HK-2 (cell line): ENCODE results near the gene HCFC1.
A peak's percentile ranks its signal among the peaks of the same experiment; 100 is the strongest.

ENCODE experiments used
- DNase-seq: peaks from one replicate; pipeline ENCODE4 v3.0.0-alpha.2; 2018; ENCODE audit not compliant: unreplicated experiment

The HCFC1 gene

GRCh38 chrX:153974003-153974725 is 2.5 kb upstream of the HCFC1 start:
- DNase-seq = no peak

GRCh38 chrX:153973127-153974002 is 1.7 kb upstream of the HCFC1 start:
- DNase-seq = no peak

DNA sequence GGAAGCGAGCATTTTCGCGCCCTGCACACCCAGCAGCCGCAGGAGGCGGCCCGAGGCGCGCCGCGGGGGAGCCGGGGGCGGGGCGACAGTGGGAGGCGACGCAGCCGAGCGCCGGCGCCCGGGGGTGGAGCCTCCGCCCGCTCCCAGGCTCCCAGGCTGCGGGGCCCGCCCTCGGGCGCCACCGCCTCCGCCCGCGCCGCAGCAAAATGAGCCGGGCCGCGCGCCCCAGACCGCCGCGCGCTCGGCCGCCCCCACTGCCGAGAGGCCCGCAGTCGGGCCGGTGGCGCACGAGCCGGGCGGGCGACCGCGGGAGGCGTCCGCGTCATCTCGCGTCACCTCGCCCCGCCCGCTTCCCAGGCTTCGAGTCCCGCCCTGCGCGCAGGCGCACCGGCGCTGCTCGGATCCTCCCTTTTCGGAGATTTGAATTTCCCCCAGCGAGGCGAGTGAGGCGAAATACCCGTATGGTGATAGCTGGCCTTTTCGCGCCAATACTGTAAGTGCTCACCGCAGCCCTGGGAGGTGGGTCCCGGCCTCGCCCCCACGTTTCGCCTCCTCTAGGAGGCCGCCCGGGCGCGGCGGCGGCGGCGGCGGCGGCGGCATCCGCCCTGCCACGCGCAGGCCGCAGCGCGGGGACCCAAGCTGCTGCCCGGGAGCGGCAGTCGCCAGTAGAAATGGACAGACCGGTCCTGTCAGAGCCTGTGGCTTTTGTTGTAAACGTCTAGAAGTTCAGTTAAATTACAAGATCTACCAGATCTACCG is 929 bp upstream of the HCFC1 start, which contains the start of gene TMEM187:
Gene TMEM187, plus strand, starts transcription at position 387 of the 759 bp plus-strand sequence. CDS start 9,309 bp downstream, outside the sequence.
- DNase-seq = peak; percentile 88

GRCh38 chrX:153971124-153971449 is 531 bp downstream of the HCFC1 start:
- DNase-seq = peak; percentile 84

GRCh38 chrX:153970357-153971123 is 1.1 kb downstream of the HCFC1 start:
- no peak for DNase-seq

GRCh38 chrX:153969904-153970356 is 1.7 kb downstream of the HCFC1 start:
- DNase-seq = no peak

DNA sequence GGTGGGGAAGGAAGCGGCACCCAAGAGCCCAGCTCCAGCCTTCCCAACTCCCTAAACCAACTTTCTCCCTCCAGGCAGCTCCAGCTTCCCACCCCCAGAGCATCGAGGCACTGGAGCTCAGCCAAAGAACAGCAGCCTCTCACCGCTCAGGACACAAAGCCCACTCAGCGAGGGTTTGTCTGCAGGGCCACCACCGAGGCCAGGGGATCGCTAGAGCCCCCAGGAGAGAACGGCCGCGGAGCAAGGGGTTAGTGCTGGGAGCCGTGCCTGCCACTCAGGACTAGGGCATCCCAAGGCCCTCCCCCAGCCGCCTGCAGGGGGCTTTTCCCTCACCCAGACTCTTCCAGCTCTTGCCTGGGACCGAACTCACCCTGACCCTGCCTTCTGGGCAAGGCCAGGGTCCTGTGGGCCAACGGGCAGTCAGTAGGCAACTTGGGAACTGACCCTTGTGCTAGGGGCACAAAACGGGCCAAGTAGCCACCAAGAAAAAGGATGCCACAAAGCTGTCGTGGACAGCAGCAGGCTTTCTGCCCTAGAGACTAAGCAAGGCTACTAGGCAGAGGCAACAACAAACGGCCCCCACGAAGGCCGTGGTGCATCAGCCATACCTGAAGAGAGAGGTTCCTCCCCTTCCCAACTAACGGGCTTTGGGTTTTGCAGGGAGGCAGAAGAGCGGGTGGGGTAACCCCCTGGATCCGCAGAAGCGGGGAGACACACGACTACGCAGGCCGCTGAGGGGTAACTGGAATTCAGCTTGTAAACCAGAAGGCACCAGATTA is 2.3 kb downstream of the HCFC1 start:
- DNase-seq = no peak

GRCh38 chrX:153968754-153969124 is 2.9 kb downstream of the HCFC1 start:
- no peak for DNase-seq

GRCh38 chrX:153968255-153968654 is 3.4 kb downstream of the HCFC1 start:
- no peak for DNase-seq

DNA sequence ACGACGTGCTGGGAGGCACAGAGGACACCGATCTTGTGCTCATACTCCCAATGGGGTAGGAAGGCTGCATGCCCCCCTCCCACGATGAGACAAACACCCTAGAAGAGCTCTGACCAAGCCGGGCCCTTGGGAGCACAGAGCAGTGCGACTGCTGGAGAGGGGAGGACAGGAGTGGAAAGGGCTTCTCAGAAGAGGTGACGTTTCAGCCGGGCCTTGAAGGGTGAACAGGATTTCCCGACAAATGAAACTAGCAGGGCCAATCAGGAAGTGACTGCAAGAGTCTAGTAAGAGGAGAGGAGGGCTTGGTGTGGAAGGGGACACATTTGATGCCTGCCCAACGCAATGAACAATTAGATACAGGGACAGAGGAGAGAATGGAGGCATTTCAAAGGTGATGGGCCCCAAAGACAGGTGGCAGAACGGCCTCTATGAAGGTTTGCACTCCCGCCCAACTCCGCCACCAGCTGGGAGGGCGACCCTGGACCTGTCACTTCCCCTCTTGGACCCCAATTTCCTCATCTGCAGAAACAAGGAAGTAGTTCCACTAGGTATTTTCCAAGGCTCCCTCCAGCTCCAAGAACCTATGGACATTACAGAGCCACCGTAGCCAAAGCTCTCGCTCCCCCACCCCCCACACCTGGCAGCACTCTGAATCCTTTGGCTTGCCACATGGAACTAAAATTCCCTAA is 3.9 kb downstream of the HCFC1 start:
- no peak for DNase-seq

DNA sequence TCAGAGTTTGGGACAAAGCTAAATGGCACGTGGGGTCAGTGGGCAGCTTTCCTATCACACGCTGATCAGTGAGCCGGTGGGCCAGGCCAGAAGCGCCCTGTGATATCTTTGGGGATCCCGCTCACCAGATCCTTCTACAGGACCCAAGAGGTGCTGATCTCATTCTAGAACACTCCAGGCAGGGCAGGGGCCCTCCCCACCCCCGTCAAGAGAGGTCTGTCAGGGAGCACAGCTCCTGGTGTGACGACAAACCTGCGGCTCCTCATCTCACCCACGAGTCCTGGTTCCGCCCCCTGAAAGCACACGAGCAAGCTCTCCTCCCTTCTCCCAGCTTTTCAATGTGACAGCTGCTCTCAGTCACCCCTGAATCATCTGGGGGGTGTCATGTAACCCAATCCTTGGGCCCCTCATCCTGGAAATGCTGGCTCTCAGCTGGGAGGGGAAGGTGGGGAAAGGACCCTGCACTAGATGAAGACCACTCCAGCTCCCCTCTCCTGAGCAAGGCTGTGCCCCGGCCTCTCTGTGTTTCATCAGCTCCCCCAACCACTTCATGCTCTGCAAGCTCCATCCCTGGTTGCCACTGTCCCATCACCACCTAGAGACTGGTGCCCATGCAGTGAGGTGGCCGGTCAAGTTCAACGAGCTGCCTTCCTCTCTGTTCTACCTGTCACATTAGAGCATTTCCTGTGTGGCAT is 4.6 kb downstream of the HCFC1 start:
- DNase-seq = no peak

GRCh38 chrX:153966283-153966688 is 5.3 kb downstream of the HCFC1 start:
- DNase-seq = no peak

DNA sequence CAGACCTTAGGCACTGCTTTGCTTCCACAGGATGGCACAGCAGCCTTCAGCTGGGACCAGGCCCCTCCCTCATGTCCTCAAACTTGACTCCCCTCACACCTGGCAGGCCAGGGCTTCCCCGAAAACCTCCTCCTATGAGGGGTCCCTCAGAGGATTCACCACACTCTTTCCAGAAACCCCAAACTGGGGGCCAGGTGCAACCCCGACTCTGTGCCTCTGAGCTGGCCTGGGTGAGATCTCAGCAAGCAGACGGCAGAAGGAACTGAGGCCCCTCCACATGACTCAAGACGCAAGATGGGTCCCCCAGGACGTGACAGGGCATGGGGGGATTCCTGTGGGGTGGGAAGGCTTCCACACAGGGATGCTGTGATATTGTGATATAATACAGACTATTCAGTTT is 6.2 kb downstream of the HCFC1 start:
- no peak for DNase-seq

DNA sequence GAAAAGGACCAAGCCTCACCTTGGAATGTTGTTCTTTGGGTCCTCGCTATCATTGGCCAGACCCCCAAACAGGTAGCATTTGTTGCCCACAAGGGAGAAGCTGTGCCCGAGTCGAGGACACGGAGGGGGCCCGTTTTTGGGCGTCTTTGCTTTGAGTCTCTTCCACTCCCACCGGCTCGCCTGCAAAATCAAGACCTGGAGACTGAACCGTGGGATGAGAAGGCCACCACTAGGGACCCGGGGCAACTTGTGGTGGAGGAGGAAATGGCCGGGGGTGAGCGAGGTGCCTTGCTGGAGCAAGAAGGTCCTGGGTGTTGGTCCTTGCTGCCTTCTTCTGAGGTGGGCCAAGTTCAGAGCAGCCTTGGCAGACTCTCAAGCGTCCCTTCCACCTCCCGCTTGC is 7.5 kb downstream of the HCFC1 start:
- DNase-seq = no peak

GRCh38 chrX:153963546-153963945 is 8.1 kb downstream of the HCFC1 start:
- DNase-seq = no peak

DNA sequence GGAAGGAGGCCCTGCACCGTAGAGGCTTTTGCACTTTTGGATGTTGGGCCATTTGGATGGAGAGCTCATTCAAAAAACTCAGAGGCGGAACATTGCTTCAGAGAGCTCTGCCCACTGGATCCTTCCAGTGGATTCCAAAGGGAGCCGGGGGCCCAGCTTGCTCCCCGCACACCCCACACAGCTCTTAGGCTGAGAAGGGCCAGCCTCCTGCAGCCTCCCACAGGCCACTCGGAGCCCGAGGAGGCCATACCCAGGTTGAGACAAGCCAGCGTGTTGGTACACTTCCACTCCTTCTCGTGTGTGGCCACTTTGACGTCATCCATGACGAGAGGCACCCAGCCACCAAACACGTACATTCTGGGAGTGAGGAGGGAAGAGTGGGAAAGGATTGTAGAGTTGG is 10.3 kb downstream of the HCFC1 start:
- no peak for DNase-seq

GRCh38 chrX:153960786-153961185 is 10.8 kb downstream of the HCFC1 start:
- DNase-seq = no peak

DNA sequence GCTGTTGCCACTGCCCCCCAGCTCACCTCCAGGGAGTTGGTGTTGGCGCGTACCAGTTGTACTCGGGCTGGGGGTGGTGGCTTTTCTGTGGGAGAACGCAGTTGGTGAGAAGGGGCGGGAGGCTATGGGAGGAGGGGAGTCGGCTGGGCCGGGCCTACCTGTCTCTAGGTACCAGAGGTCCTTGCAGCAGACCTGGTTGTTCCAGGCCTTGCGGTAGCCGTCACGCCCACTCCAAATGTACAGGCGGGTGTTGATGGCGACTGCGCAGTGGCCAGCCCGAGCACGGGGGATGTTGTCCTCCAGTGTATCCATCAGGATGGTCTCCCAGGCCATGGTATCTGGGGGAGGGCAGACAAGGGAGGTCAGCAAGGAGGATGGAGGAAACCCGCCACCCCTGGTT is 11.5 kb downstream of the HCFC1 start:
- no peak for DNase-seq

- DNase-seq = no peak
Observed at GRCh38 chrX:153959649-153960048, 12.0 kb downstream of the HCFC1 start.

DNA sequence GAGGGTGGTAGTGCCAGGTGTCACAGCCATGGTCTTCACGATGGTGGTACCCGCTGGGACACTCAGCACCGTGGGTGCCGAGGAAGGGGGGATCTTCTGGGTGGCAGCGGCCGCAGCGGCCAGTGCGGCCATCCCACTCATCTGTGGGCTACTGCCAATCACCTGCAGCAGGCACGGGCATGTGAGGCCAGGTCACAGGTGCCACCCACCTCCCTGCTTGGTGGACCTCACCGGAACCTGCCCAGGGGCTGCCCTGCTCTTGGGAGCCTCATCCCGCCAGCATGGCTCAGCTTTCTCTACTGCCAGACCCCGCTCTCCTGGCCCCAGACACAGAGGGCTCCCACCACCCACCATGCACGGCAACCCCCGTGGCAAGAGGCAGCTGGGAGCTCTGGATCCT is 13.0 kb downstream of the HCFC1 start:
- DNase-seq = no peak
